Measurements from ENCODE around the gene NCKAP5.

DNA sequence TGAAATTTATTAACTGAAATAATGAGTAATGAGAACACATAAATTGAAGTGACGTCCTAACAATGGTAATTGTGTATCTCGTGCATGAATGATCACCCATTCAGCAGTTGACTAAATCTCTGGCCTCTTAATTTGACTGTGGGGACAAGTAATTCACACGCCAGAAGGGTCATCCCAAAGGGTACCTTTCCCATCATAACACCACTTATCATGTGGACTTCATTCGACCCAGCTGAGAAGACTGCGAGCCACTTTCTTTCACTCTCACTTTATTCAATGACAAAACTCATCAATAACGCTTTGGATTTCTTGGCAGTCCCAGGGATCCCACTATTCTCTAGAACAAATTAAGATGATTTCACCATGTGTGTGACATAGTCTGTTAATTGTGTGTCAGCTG is 835.6 kb downstream of the NCKAP5 start:
- TF ChIP-seq, protein P1, sequence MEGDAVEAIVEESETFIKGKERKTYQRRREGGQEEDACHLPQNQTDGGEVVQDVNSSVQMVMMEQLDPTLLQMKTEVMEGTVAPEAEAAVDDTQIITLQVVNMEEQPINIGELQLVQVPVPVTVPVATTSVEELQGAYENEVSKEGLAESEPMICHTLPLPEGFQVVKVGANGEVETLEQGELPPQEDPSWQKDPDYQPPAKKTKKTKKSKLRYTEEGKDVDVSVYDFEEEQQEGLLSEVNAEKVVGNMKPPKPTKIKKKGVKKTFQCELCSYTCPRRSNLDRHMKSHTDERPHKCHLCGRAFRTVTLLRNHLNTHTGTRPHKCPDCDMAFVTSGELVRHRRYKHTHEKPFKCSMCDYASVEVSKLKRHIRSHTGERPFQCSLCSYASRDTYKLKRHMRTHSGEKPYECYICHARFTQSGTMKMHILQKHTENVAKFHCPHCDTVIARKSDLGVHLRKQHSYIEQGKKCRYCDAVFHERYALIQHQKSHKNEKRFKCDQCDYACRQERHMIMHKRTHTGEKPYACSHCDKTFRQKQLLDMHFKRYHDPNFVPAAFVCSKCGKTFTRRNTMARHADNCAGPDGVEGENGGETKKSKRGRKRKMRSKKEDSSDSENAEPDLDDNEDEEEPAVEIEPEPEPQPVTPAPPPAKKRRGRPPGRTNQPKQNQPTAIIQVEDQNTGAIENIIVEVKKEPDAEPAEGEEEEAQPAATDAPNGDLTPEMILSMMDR (IDR thresholded peaks at IDR 0.05), result no peak
- TF ChIP-seq EP300 (IDR thresholded peaks at IDR 0.05) (no peak), POLR2A (IDR thresholded peaks at IDR 0.05) (no peak)

Data from upper lobe of left lung (tissue), 4 donors.